HG03575 (cell line): ENCODE results near the gene RHOJ.
"Not testable (repeated sequence)": the region's sequence is repeated elsewhere in the genome, so short reads cannot be mapped to it uniquely, and the experiment has no call there.

ENCODE experiments used
- ATAC-seq: cut with Tn5 transposase; IDR thresholded peaks from one replicate; pipeline ENCODE4 v1.9.1; 2021; ENCODE audit not compliant: unreplicated experiment, insufficient number of reproducible peaks, low FRiP score; ENCODE audit errors: extremely low read depth

Gene RHOJ

GRCh38 chr14:63204407-63205043, at the start of gene RHOJ:
Gene RHOJ (plus strand): TSS chr14:63204443. CDS start chr14:63204870, 427 bp downstream.
- no peak for ATAC-seq

GRCh38 chr14:63155511-63156185, 48.6 kb upstream of the RHOJ start:
- ATAC-seq: no peak

DNA sequence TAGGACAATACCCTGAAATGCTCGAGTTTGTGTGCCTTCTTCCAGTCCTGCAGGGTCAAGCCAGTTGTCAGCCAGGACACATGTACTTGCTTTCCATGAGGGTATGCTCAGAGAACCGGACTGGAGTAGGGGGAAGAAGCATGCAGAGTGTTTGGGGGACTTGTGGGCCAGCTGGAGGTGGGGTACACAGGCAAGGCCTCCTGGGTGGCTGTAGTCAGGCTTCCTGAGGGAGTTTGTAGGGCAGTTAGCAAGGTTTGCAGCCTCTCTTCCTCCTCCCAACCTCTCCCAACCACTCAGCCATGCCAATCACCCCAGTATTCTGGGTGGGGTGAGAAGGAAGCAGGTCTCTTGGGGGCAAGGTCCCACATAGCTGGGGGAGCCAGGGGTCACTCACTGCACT, 47.0 kb upstream of the RHOJ start:
- no peak for ATAC-seq

DNA sequence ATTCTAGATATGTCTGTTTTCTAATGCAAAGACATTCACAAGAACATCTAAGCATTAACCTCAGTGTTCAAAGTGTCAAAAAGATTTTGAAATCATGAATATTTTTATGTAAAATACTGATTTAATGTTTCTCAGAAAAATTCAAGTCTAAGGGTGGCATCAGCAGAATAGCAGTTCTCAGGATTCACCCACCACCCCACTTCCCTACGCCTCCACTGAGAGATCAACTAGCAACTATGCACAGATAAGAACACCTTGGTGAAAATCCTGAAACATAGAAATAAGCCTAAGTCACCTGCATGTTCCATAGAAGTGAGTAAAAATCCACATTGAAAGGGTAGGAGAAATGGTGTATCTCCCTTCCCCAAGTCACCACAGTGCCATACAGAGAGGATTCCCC, 40.9 kb upstream of the RHOJ start:
- no peak for ATAC-seq

GRCh38 chr14:63164108-63164683, 40.0 kb upstream of the RHOJ start:
- no peak for ATAC-seq

DNA sequence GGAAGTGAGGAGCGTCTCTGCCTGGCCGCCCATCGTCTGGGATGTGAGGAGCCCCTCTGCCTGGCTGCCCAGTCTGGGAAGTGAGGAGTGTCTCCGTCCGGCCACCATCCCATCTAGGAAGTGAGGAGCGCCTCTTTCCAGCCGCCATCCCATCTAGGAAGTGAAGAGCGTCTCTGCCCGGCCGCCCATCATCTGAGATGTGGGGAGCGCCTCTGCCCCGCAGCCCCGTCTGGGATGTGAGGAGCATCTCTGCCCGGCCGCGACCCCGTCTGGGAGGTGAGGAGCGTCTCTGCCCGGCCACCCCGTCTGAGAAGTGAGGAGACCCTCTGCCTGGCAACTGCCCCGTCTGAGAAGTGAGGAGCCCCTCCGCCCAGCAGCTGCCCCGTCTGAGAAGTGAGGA, 39.0 kb upstream of the RHOJ start:
- ATAC-seq: not testable (repeated sequence)

- no peak for ATAC-seq
Observed at GRCh38 chr14:63167044-63167443, 37.2 kb upstream of the RHOJ start.

- no peak for ATAC-seq
Observed at GRCh38 chr14:63174760-63175191, 29.5 kb upstream of the RHOJ start.

GRCh38 chr14:63175531-63175930, 28.7 kb upstream of the RHOJ start:
- no peak for ATAC-seq

DNA sequence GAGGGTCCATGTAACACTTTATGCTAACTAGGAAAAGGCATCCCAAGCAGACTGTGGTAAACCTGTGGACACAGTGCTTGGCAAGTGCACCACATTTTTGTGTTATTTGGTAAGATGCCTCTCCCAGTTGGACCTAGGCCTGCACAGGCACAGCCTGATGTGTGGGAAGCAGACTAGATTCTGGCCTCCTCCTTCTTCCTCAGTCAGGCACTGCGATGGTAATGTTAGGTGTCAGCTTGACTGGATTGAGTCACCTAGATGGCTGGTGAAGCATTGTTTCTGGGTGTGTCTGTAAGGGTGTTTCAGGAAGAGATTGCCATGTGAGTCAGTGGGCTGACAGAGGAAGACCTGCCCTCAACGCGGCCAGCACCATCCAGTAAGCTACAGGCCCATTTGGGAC, 25.3 kb upstream of the RHOJ start:
- no peak for ATAC-seq

DNA sequence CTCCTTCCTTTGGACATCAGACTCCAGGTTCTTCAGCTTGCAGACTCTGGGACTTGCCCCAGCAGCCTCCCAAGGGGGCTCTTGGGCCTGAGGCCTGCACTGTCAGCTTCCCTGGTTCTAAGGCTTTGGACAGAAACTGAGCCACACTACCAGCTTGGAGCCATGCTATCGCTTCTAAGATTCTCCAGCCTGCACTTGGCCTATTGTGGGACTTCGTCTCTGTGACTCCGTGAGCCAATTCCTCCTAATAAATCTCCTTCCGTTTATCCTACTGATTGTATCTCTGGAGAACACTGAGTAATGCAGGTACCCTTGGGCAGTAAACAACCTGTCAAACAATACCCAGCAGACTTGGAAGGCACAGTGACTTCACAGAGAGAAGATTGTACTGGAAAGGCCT, 24.9 kb upstream of the RHOJ start:
- ATAC-seq: no peak

DNA sequence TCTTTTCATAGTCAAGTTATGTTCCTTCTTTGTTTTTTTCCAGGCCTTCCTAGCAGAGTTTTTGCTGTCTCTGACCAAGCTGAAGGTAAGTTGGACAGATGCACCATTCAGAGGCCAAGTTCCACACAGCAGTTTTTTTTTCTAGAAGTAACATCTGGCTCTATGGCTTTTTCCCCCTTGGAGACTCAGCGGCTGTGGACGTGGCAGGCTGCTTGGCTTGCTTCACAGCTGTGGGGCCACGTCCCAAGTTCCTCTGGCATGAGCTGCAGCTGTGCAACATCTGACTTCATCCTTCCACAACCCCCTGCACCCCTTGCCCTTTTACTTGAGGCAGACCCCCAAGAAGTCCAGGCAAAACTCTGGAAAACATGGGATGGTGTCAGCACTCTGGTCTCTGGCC, 24.2 kb upstream of the RHOJ start:
- ATAC-seq: no peak

GRCh38 chr14:63182968-63183367, 21.3 kb upstream of the RHOJ start:
- ATAC-seq: no peak

DNA sequence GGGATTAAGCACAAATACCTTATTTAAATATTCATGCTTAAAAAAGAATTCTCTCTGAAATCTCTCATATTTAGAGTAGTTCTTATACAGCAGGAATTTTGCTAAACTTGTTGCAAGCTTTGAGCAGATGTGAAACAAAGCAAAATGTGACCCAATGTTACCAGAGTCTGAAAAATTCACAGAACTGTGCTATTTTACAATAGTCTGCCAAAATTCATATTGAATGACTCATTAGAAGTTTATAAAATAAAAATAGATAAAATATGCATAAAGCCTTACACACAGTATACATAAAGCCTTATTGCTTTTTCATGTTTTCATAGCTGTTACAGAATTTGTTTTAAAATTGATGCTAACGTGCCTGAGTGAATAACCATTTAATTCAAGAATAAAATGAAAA, 17.8 kb upstream of the RHOJ start:
- no peak for ATAC-seq

GRCh38 chr14:63191211-63191610, 13.0 kb upstream of the RHOJ start:
- no peak for ATAC-seq

DNA sequence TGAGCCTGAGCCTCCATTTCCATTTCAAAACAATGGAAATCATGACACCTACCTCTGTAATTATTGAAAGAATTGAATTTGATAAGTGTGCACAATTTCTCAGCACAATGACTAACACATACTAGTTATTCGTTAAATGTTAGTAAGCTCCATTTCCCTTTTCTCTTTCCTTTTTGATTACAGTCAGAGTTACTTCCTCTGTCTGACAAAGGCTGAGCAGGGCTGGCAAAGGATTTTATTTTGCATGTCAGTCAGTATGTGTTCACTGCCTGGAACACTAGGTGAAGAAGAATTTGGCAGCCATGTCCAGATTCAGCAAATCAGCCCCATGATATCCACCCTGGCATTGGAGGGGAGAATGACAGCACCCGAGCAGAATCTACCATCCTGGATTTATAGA, 12.2 kb upstream of the RHOJ start:
- no peak for ATAC-seq

GRCh38 chr14:63193236-63193635, 11.0 kb upstream of the RHOJ start:
- no peak for ATAC-seq

GRCh38 chr14:63200035-63200740, 4.1 kb upstream of the RHOJ start:
- no peak for ATAC-seq

DNA sequence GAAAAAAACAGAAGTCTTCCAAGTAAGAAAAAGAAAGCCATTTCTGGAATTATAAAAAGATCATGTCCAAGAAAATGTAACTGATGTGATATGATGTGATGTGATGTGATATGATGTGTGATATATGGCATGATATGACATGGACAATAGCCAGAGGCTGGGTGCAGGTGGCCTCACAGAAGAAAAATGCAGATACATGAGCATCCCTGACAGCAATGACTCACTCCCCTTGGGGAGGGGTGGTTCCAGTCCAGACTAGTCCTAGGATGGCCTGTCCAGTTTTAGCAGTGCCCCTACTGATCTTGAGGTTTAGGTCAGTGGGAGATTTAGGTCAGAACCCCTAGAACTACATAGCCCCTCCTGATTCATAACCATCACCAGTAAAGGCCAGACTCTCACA, 3.5 kb upstream of the RHOJ start:
- no peak for ATAC-seq

DNA sequence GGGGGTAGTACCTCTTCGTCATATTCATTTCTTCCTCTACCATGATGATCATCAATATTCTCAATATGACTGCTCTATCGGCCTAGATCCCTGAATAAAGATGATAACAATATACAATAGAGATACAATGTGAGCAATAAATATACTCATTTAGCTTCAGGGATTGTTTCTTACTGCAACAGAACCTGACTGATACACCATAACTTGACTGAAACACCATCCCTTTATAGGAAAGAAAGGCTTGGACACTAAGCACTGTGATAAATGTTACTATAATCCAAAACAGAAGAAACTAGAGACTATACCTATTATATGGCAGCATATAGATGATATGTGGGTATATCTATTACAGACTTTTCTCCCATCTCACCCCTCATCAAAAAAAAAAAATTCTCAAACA, 1.2 kb upstream of the RHOJ start:
- no peak for ATAC-seq
